GM12878 (cell line): ENCODE measurements around the gene RUNX3. TPM values are rescaled to one million over a fixed set of nuclear protein-coding genes. Genes with fewer than 3 reads are reported as not detected.

Experiments
- ATAC-seq: fragments of 200-7000 bp; cut with Tn5 transposase; 3 replicates; pipeline ENCODE4 v1.9.1; 2020; ENCODE audit warnings: mild to moderate bottlenecking, moderate library complexity
- BruUV-seq: library from RNA; stranded (reverse); fragments of 400-500 nt; replicated peaks from 2 replicates; lab custom pipeline; 2021; lab: Mats Ljungman, UMichigan
- CTCF ChIA-PET: fragments of 300-600 bp; sonication (Branson Sonifier 250); formaldehyde crosslinking; extraction: SDS; loops from one replicate; lab custom pipeline; 2021; ENCODE audit warnings: inconsistent platforms; lab: Yijun Ruan, JAX
- POLR2A ChIA-PET: fragments of 350-600 bp; formaldehyde crosslinking; extraction: SDS; loops from one replicate; lab custom pipeline; 2021; ENCODE audit warnings: inconsistent platforms; lab: Charles Lee
- RAD21 ChIA-PET: fragments of 300-600 bp; sonication (Branson Sonifier 250); formaldehyde crosslinking; loops from one replicate; lab custom pipeline; 2023; ENCODE audit warnings: antibody characterized with exemption; ENCODE audit not compliant: unreplicated experiment; lab: Charles Lee
- SMC1A ChIA-PET: fragments of 300-600 bp; sonication (Branson Sonifier 250); formaldehyde crosslinking; loops from one replicate; lab custom pipeline; 2023; ENCODE audit not compliant: unreplicated experiment, uncharacterized antibody; lab: Charles Lee
- DNase-seq: peaks from one replicate; pipeline ENCODE4 v3.0.0-alpha.2; 2011; ENCODE audit warnings: low read depth, low spot score
- FAIRE-seq: peaks from 3 replicates; lab custom pipeline; 2011; peaks lifted over from hg19 to GRCh38; lab: Jason Lieb, UNC
- H2AFZ ChIP-seq: 2 replicates; pipeline ENCODE4 v1.6.0; 2011; ENCODE audit warnings: low read depth, low read length, control low read depth; ENCODE audit not compliant: control insufficient read depth
- H3K27ac ChIP-seq: 2 replicates; pipeline ENCODE4 v1.5.1; 2011; ENCODE audit warnings: control low read depth; ENCODE audit not compliant: control insufficient read depth, insufficient read depth
- H3K27me3 ChIP-seq, 2 experiments: replicated peaks in 1 of 2; 2 replicates each; pipeline versions ENCODE4 v1.6.0 to v1.6.1; 2011; ENCODE audit warnings: low read length in 1 of 2; ENCODE audit not compliant: control insufficient read depth in 2 of 2, insufficient read depth in 2 of 2
- H3K36me3 ChIP-seq, 2 experiments: 2 replicates each; pipeline ENCODE4 v1.5.1; 2011; ENCODE audit warnings: low read length in 1 of 2; ENCODE audit not compliant: control insufficient read depth in 2 of 2, insufficient read depth in 2 of 2
- H3K4me1 ChIP-seq: 2 replicates; pipeline ENCODE4 v1.6.1; 2011; ENCODE audit warnings: mild to moderate bottlenecking, low read length, moderate library complexity, mixed read lengths; ENCODE audit not compliant: control insufficient read depth, insufficient read depth
- H3K4me2 ChIP-seq: 2 replicates; pipeline ENCODE4 v1.6.0; 2011; ENCODE audit warnings: control low read depth; ENCODE audit not compliant: control insufficient read depth, insufficient read depth
- H3K4me3 ChIP-seq: fragments of 200-600 bp; sonication (generic); 2 replicates; pipeline ENCODE4 v1.5.1; 2016
- H3K79me2 ChIP-seq: 2 replicates; pipeline ENCODE4 v1.6.0; 2011; ENCODE audit warnings: low read length; ENCODE audit not compliant: control insufficient read depth, insufficient read depth
- H3K9ac ChIP-seq: 2 replicates; pipeline ENCODE4 v1.8.0; 2011; ENCODE audit warnings: low read length, control low read depth, mixed read lengths; ENCODE audit not compliant: control insufficient read depth, insufficient read depth
- H3K9me3 ChIP-seq: replicated peaks from 3 replicates; pipeline ENCODE4 v1.5.1; 2011; ENCODE audit warnings: mild to moderate bottlenecking, low read length; ENCODE audit not compliant: control insufficient read depth, insufficient read depth
- H4K20me1 ChIP-seq: 2 replicates; pipeline ENCODE4 v1.6.0; 2011; ENCODE audit not compliant: control insufficient read depth, insufficient read depth
- HSF1 ChIP-seq: fragments of 150-350 bp; IDR thresholded peaks from 2 replicates; pipeline ENCODE4 v1.6.1; 2014; ENCODE audit warnings: mild to moderate bottlenecking, low read depth, low read length
- MTA3 ChIP-seq: IDR thresholded peaks from 2 replicates; pipeline ENCODE4 v1.6.1; 2012; ENCODE audit warnings: low read length, inconsistent platforms, borderline replicate concordance
- PRDM15 ChIP-seq: fragments of 450-650 bp; formaldehyde crosslinking; IDR thresholded peaks from 2 replicates; pipeline ENCODE4 v1.4.0; 2020; ENCODE audit warnings: mild to moderate bottlenecking, moderate library complexity
- RAD21 ChIP-seq: IDR thresholded peaks from 2 replicates; pipeline ENCODE4 v1.6.1; 2011; ENCODE audit warnings: mild to moderate bottlenecking, low read depth, low read length, moderate library complexity; ENCODE audit not compliant: insufficient read depth
- RCOR1 ChIP-seq: conservative IDR thresholded peaks from 2 replicates; pipeline ENCODE4 v1.6.1; 2012; ENCODE audit warnings: low read depth, low read length, improper control_type of control experiment
- SMAD1 ChIP-seq: fragments of 450-650 bp; IDR thresholded peaks from 2 replicates; pipeline ENCODE4 v1.6.1; 2018; ENCODE audit warnings: mild to moderate bottlenecking, low read depth; ENCODE audit not compliant: partially characterized antibody
- SUZ12 ChIP-seq: fragments of 200-600 bp; sonication (generic); IDR thresholded peaks from one replicate; pipeline ENCODE4 v1.6.1; 2018; ENCODE audit warnings: antibody characterized with exemption, mild to moderate bottlenecking; ENCODE audit not compliant: unreplicated experiment
- ZNF384 ChIP-seq: IDR thresholded peaks from 2 replicates; pipeline ENCODE4 v1.6.1; 2012; ENCODE audit warnings: low read depth, mild to moderate bottlenecking, low read length, improper control_type of control experiment, borderline replicate concordance
- WGBS: methylation state at CpG from one replicate; pipeline ENCODE4 v1.1.6; 2016; ENCODE audit warnings: low lambda C conversion rate; ENCODE audit not compliant: insufficient replicate concordance, insufficient coverage; ENCODE audit errors: missing lambda C conversion rate; 5-methylcytosine and 5-hydroxymethylcytosine counted together
- in situ Hi-C: fragments of 300-500 bp; cut with MboI; formaldehyde crosslinking; loops from 9 replicates; pipeline ENCODE4 v1.14.3; 2018; ENCODE audit warnings: mixed read lengths
- intact Hi-C: fragments of 100-400 bp; cut with micrococcal nuclease; formaldehyde crosslinking; loops from one replicate; pipeline ENCODE4 v1.14.2; 2022; ENCODE audit not compliant: unreplicated experiment
- polyA plus RNA-seq, 11 experiments: library from polyadenylated mRNA; depleted of rRNA in 4 of 11; unstranded in 6 of 11; stranded (reverse) in 5 of 11; fragments of >200 nt; fragmentation: Nextera tagmentation in 4 of 11; fragmentation: Illumina TruSeq in 1 of 11; extraction: Ambion mirVana in 4 of 11; extraction: Trizol in 1 of 11; gene quantifications; 1 replicate in 1 of 11; 2 replicates in 10 of 11; pipeline versions ENCODE4 v1.2.1 to v1.2.3, GENCODE V29; 2011 to 2016; ENCODE audit warnings: inconsistent platforms in 2 of 11, missing spikeins in 2 of 11, low read depth in 1 of 11
- total RNA-seq, 4 experiments: library from RNA; depleted of rRNA in 3 of 4; stranded (reverse); fragments of >200 nt in 3 of 4; fragmentation: Illumina TruSeq in 1 of 4; extraction: Trizol in 1 of 4; gene quantifications; 2 replicates each; pipeline versions ENCODE4 v1.2.1 to v1.2.3, GENCODE V29; 2013 to 2021
- TF ChIP-seq, protein P1 (sequence below): fragments of 450-650 bp; IDR thresholded peaks from 2 replicates; pipeline ENCODE4 v1.6.1; 2018; ENCODE audit warnings: mild to moderate bottlenecking, low read depth, moderate library complexity; ENCODE audit not compliant: partially characterized antibody

Gene RUNX3
- total and polyA plus RNA-seq, 10 of the 15 experiments (the other 5 are each of a cell fraction or from before 2014, with no cell fraction given): 19.0 to 151 (median 31.4) TPM

GRCh38 chr1:24915816-24916602, 14.1 kb downstream of the RUNX3 start (continued):
- TF ChIP-seq SUZ12: no peak

- Histone ChIP-seq H3K4me1 (peaks cover 35% of the 10 kb centered on the region), H3K27ac (no peak overlapping the region), H3K9me3 (no peaks in the 10 kb centered on the region), H3K4me2 (no peak overlapping the region), H4K20me1 (peaks cover 43% of the 10 kb centered on the region), H3K36me3 (peaks cover 61 to 88% of the 10 kb centered on the region in 2 experiments), H3K9ac (no peak overlapping the region), H3K79me2 (peaks cover 54% of the 10 kb centered on the region), H3K4me3 (no peak overlapping the region), H2AFZ (no peak overlapping the region), H3K27me3 (no peaks in the 10 kb centered on the region)
- RAD21 ChIA-PET: no interaction called here
- POLR2A ChIA-PET: no interaction called here
- ATAC-seq (no peak), DNase-seq (no peak), FAIRE-seq (no peak)
- intact Hi-C loops (no loop called here), in situ Hi-C loops (no loop called here)
- SMC1A ChIA-PET: interaction anchor here (0.6 kb wide), 1 partner anchor 186 kb away, joined by 3 read pairs; no protein-coding TSS in a partner anchor
- BruUV-seq: no TSS peak
- CTCF ChIA-PET: interaction anchor here (0.5 to 1.1 kb wide), 2 partner anchors 11 to 116 kb away, joined by 3 to 4 read pairs; no protein-coding TSS in a partner anchor
- 89% methylated on average over 33 of the region's 33 CpGs for WGBS
- TF ChIP-seq, protein P1, sequence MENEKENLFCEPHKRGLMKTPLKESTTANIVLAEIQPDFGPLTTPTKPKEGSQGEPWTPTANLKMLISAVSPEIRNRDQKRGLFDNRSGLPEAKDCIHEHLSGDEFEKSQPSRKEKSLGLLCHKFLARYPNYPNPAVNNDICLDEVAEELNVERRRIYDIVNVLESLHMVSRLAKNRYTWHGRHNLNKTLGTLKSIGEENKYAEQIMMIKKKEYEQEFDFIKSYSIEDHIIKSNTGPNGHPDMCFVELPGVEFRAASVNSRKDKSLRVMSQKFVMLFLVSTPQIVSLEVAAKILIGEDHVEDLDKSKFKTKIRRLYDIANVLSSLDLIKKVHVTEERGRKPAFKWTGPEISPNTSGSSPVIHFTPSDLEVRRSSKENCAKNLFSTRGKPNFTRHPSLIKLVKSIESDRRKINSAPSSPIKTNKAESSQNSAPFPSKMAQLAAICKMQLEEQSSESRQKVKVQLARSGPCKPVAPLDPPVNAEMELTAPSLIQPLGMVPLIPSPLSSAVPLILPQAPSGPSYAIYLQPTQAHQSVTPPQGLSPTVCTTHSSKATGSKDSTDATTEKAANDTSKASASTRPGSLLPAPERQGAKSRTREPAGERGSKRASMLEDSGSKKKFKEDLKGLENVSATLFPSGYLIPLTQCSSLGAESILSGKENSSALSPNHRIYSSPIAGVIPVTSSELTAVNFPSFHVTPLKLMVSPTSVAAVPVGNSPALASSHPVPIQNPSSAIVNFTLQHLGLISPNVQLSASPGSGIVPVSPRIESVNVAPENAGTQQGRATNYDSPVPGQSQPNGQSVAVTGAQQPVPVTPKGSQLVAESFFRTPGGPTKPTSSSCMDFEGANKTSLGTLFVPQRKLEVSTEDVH: no peak
- TF ChIP-seq MTA3 (no peak), ZNF384 (no peak), RCOR1 (no peak), SMAD1 (no peak), RAD21 (no peak), HSF1 (no peak), PRDM15 (CRISPR knock-in tag) (no peak)
Measured at GRCh38 chr1:24914226-24915069, 15.6 kb downstream of the RUNX3 start.
